Mucosa of descending colon (tissue), 3 donors: ENCODE results near the gene SENP7. TPM values are rescaled to one million over a fixed set of nuclear protein-coding genes. Genes with fewer than 3 reads are reported as not detected.

Source experiments
- ATAC-seq: fragments of 200-7000 bp; cut with Tn5 transposase; one replicate; pipeline ENCODE4 v1.9.1; 2020; ENCODE audit warnings: mild to moderate bottlenecking, moderate library complexity
- DNase-seq, 3 donors: peaks; one replicate each; pipeline ENCODE4 v3.0.0-alpha.2; 2020
- H3K36me3 ChIP-seq: fragments of 200-600 bp; one replicate; pipeline ENCODE4 v1.8.0; 2021; ENCODE audit warnings: low read depth, mild to moderate bottlenecking
- H3K4me1 ChIP-seq: fragments of 200-600 bp; one replicate; pipeline ENCODE4 v1.8.0; 2021; ENCODE audit warnings: low read depth, mild to moderate bottlenecking
- H3K4me3 ChIP-seq: fragments of 200-600 bp; one replicate; pipeline ENCODE4 v1.8.0; 2021; ENCODE audit warnings: mild to moderate bottlenecking
- H3K9me3 ChIP-seq: fragments of 200-600 bp; one replicate; pipeline ENCODE4 v1.8.0; 2021; ENCODE audit warnings: mild to moderate bottlenecking
- intact Hi-C, 2 donors: fragments of 100-400 bp; cut with DNase I in 1 of 2; cut with micrococcal nuclease in 1 of 2; formaldehyde crosslinking; loops; one replicate each; pipeline versions ENCODE4 v1.11.0 to v1.11.1; 2022; cut with DNase I, micrococcal nuclease
- total RNA-seq, 3 donors: library from RNA; stranded (reverse); fragmentation: NEBNext Ultra II Directional in 2 of 3; extraction: Animal tissue kit (Norgen Biotek cat#: 25700) in 2 of 3; gene quantifications; one replicate each; pipeline versions ENCODE4 v1.2.1 to v1.2.4, GENCODE V29; 2021 to 2023
- TF ChIP-seq, protein P1 (sequence below): fragments of 200-600 bp; IDR thresholded peaks from one replicate; pipeline ENCODE4 v1.8.0; 2022; ENCODE audit warnings: antibody characterized with exemption, mild to moderate bottlenecking
- donor health status: DM: no; HTN: no; CAD: no; lungs with moderate emphysema.
- donor health status: DM: no; HTN: no; CAD: no.
- donor health status: DM: no; HTN: yes; CAD: no.

Gene SENP7
- total RNA-seq, 3 donors from 2014 or later = 9.1 to 17.7 (median 12.4) TPM

DNA sequence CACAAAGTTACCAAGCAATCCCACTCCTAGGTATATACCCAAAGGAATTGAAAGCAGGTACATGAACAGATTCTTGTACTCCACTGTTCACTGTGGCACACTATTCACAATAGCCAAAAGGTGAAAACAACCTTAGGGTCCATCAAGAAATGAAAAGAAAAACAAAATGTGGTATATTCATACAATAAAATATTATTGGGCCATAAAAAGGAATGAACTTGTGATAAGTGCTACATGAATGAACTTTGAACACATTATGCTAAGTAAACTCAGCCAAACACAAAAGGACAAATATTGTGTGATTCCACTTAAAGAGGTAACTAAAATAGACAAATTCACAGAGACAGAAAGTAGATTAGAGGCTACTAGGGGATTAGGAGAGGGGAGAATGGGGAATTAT lies 137.4 kb downstream of the SENP7 start:
- intact Hi-C loops = no loop called here
- DNase-seq (no peak), ATAC-seq (peak; percentile 85)
- no peak overlapping the region for H3K4me3 ChIP-seq
- TF ChIP-seq, protein P1, sequence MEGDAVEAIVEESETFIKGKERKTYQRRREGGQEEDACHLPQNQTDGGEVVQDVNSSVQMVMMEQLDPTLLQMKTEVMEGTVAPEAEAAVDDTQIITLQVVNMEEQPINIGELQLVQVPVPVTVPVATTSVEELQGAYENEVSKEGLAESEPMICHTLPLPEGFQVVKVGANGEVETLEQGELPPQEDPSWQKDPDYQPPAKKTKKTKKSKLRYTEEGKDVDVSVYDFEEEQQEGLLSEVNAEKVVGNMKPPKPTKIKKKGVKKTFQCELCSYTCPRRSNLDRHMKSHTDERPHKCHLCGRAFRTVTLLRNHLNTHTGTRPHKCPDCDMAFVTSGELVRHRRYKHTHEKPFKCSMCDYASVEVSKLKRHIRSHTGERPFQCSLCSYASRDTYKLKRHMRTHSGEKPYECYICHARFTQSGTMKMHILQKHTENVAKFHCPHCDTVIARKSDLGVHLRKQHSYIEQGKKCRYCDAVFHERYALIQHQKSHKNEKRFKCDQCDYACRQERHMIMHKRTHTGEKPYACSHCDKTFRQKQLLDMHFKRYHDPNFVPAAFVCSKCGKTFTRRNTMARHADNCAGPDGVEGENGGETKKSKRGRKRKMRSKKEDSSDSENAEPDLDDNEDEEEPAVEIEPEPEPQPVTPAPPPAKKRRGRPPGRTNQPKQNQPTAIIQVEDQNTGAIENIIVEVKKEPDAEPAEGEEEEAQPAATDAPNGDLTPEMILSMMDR = no peak
- H3K4me1 ChIP-seq = no peaks in the 10 kb centered on the region
- H3K36me3 ChIP-seq = no peaks in the 10 kb centered on the region
- no peaks in the 10 kb centered on the region for H3K9me3 ChIP-seq

DNA sequence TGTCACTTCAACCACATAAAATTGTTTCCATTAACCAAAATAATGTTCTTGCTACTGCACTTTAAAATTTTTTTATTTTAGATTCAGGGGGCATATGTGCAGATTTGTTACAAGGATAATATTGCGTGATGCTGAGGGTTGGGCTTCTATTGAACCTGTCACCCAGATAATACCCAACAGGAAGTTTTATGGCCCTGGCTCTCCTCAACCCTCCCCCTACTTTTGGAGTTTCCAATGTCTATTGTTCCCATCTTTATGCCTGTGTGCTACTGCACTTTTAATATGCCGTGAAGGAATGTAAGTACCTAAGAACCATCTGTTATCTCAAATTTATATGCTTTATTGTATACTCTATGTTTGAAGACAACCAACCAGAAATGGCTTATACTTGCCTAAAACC lies 150.6 kb downstream of the SENP7 start:
- TF ChIP-seq, protein P1 = no peak
- intact Hi-C loops = no loop called here
- Histone ChIP-seq H3K9me3 (no peaks in the 10 kb centered on the region), H3K36me3 (no peaks in the 10 kb centered on the region), H3K4me3 (no peak overlapping the region), H3K4me1 (no peaks in the 10 kb centered on the region)
- ATAC-seq (no peak), DNase-seq (no peak)

DNA sequence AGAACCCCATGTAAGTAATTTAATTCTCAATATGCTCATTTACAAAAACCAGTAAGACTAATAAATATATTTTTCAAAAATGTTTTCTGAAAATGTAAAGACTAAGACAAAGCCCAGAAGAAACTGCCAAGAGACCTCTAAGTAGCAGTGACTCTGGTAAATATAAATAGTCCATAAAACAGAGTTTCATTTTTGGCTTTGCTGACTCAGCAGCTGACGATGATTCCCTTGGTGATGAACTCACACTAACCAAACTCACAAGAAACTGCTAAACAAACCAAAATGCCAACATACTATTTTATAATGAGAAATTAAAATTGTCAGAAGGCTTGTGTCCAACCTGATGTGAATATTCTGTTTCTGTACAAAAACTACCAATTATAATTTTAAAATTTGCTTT lies 161.2 kb downstream of the SENP7 start:
- ATAC-seq = no peak
- intact Hi-C loops = no loop called here
- DNase-seq = no peak
- Histone ChIP-seq H3K9me3 (no peaks in the 10 kb centered on the region), H3K4me1 (no peaks in the 10 kb centered on the region), H3K4me3 (no peak overlapping the region), H3K36me3 (no peaks in the 10 kb centered on the region)
- TF ChIP-seq, protein P1 = no peak

DNA sequence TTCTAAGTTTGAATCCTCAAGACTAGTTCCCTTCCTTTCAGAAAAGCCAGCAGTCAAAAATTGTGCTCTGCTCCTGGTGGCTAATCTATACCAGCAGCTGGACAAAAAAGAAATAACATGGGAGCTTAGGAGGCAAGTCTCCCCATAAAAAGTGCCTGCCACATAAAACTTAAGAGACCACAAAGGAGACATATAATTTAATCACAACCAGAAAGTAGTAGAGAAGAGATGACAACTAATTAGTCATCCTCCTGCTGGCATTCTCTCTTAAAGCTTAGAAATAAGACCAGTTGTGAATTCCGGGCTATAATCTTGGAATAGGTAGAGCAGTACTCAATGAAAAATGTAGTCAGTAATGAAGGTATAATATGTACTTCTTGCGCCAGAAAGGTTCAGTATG lies 172.4 kb downstream of the SENP7 start:
- intact Hi-C loops = no loop called here
- Histone ChIP-seq H3K36me3 (no peaks in the 10 kb centered on the region), H3K4me1 (no peaks in the 10 kb centered on the region), H3K4me3 (no peak overlapping the region), H3K9me3 (no peaks in the 10 kb centered on the region)
- no peak for DNase-seq
- TF ChIP-seq, protein P1 = no peak
- ATAC-seq = no peak

DNA sequence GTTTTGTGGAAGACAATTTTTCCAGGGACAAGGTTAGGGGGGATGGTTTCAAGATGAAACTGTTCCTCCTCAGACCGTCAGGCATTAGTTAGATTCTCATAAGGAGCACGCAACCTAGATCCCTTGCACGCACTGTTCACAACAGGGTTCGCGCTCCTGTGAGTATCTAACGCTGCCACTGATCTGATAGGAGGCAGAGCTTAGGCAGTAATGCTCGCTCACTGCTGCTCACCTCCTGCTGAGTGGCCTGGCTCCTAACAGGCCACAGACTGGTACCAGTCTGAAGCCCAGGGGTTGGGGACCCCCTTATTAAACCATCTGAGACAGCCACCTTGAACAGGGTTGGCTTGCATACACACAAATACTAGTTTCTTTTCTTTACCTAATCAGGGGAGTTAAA lies 179.1 kb downstream of the SENP7 start:
- TF ChIP-seq, protein P1 = no peak
- no peaks in the 10 kb centered on the region for H3K9me3 ChIP-seq
- intact Hi-C loops = no loop called here
- ATAC-seq = no peak
- H3K36me3 ChIP-seq = no peaks in the 10 kb centered on the region
- H3K4me3 ChIP-seq = no peak overlapping the region
- no peaks in the 10 kb centered on the region for H3K4me1 ChIP-seq
- no peak for DNase-seq

DNA sequence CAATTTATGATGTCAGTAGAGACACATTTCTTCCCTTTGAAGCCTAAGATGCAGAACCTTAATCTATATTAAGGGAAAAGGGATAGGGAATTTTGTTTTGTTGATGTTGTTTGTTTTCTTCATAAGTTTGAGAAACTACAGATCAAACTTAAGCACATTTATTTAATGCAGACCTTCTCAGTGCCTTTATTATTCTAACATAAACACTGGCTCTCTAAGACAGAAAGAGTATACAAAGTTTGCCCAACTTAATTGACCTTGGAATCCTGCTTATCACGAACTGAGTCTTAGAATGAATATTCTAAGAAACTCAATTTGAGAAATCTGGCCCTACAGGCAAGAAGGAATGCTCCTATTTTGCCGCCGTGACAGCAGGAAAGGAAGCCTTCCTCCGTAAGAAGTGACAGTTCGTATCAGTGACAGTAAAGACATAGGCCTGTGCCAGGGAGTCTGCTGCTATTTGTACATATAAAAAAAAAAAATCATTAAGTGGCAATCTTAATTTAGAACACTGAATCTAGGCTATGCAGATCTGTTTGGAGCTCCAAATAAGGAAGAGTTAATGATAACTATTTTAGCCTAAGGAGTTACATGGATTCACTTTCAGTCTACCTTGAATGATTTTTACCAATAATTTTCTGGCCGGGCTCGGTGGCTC lies 183.9 kb downstream of the SENP7 start:
- intact Hi-C loops = no loop called here
- TF ChIP-seq, protein P1 = no peak
- Histone ChIP-seq H3K4me3 (no peak overlapping the region), H3K9me3 (no peaks in the 10 kb centered on the region), H3K36me3 (no peaks in the 10 kb centered on the region), H3K4me1 (no peaks in the 10 kb centered on the region)
- DNase-seq = no peak
- ATAC-seq = no peak
